Spleen (tissue), 7 donors: Measurements from ENCODE around the gene SENP7.

Experiments used
- CTCF ChIP-seq, 11 experiments: fragments of 200-600 bp in 7 of 11; fragments of 450-650 bp in 4 of 11; sonication (generic) in 4 of 11; IDR thresholded peaks in 8 of 11; conservative IDR thresholded peaks in 3 of 11; 1 replicate in 7 of 11; 2 replicates in 4 of 11; pipeline versions ENCODE4 v1.4.0 to v1.8.0; 2016 to 2021; ENCODE audit warnings: antibody characterized with exemption in 11 of 11, inconsistent platforms in 4 of 11, mild to moderate bottlenecking in 1 of 11
- POLR2A ChIP-seq, 3 donors: fragments of 450-650 bp; IDR thresholded peaks; one replicate each; pipeline ENCODE4 v1.5.1; 2017; ENCODE audit warnings: antibody characterized with exemption in 3 of 3, mild to moderate bottlenecking in 1 of 3
- donor health status: DM: no; HTN: no; CAD: no; lungs with moderate emphysema.
- donor health status: DM: no; HTN: no; CAD: no.
- donor health status: DM: no; HTN: no; CAD: no.

- TF ChIP-seq POLR2A (IDR thresholded peaks at IDR 0.05) = no peak
- TF ChIP-seq CTCF (IDR thresholded peaks at IDR 0.05 in 8 of 11, conservative IDR thresholded peaks at IDR 0.05 in 3 of 11) = no peak
Measured at GRCh38 chr3:101379658-101380376, 133.2 kb downstream of the SENP7 start.
